Measurements from ENCODE around the gene MYL7.

MYL7 gene

GRCh38 chr7:44103923-44104859, 36.9 kb downstream of the MYL7 start, which contains the start of gene AEBP1:
TSS of gene AEBP1 (plus strand) at chr7:44104345. CDS start at chr7:44104666, 321 bp downstream.
- H3K4me3 ChIP-seq (ENCODE audit: low read depth, low read length), result no peak within 1 kb of the TSS
- peak; percentile 4 for TF ChIP-seq CTCF (IDR thresholded peaks at IDR 0.05; ENCODE audit: low read depth, low read length, missing control alignments)
- no peak for DNase-seq (ENCODE audit: low read depth)

GRCh38 chr7:44103566-44103922, 37.6 kb downstream of the MYL7 start:
- no peak overlapping the region for H3K4me3 ChIP-seq (ENCODE audit: low read depth, low read length)
- TF ChIP-seq CTCF (IDR thresholded peaks at IDR 0.05; ENCODE audit: low read depth, low read length, missing control alignments), result no peak
- no peak for DNase-seq (ENCODE audit: low read depth)

DNA sequence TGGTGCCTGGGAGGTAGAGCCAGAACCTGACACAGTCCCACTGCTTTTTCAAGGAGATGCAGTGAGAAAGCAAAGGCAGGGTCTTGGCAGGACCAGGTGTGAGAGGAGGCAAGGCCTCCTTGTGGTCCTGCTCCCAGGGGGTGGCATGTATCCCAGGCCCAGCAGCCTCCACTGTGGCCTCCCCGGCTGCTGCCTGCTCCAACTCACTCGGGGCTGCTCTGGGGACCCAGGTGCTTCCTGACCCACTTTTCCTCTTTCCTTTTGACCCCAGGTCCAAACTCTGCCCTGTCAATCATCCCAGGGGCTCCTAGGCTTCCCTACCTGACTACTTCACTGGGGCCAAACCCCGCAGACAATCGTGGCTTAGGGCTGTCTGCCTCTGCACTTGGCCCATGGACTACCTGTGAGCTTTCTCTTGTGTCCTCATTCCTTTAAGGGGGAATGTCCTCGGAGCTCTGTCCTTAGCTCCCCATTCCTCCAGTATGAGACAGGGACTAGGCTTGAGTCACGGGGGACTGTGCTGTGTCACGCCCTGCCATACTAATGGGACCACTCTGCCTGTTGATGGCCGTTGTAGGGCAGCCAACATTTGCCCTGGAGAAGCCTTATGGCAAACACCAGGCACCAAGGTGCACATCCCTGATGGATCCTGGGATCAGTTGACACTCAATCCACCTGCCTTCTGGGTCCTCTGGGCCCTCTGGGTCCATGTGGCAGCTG, 38.1 kb downstream of the MYL7 start:
- TF ChIP-seq CTCF (IDR thresholded peaks at IDR 0.05; ENCODE audit: low read depth, low read length, missing control alignments), result no peak
- no peak for DNase-seq (ENCODE audit: low read depth)
- no peak overlapping the region for H3K4me3 ChIP-seq (ENCODE audit: low read depth, low read length)

GRCh38 chr7:44101966-44102845, 38.9 kb downstream of the MYL7 start:
- TF ChIP-seq CTCF (IDR thresholded peaks at IDR 0.05; ENCODE audit: low read depth, low read length, missing control alignments), result no peak
- no peak for DNase-seq (ENCODE audit: low read depth)
- no peak overlapping the region for H3K4me3 ChIP-seq (ENCODE audit: low read depth, low read length)

- H3K4me3 ChIP-seq (ENCODE audit: low read depth, low read length), result no peak overlapping the region
- no peak for TF ChIP-seq CTCF (IDR thresholded peaks at IDR 0.05; ENCODE audit: low read depth, low read length, missing control alignments)
- no peak for DNase-seq (ENCODE audit: low read depth)
Observed at GRCh38 chr7:44101303-44101965, 39.7 kb downstream of the MYL7 start.
